Measurements from ENCODE around the gene NDUFS6.

GRCh38 chr5:1758574-1758973, 42.6 kb upstream of the NDUFS6 start:
- no peak for TF ChIP-seq CTCF (IDR thresholded peaks at IDR 0.05; ENCODE audit: insufficient read depth, low read depth, low read length)
- no peak for TF ChIP-seq EZH2 (IDR thresholded peaks at IDR 0.05; ENCODE audit: insufficient read depth, low read length)

Measured in astrocyte (in vitro differentiated cells and primary cell).